Stomach (tissue), 9 donors: ENCODE data around the gene FAM171A1. TPM values are rescaled to one million over a fixed set of nuclear protein-coding genes. Genes with fewer than 3 reads are reported as not detected.
"Not testable (repeated sequence)": the region's sequence is repeated elsewhere in the genome, so short reads cannot be mapped to it uniquely, and the experiment has no call there.

Experiments
- DNase-seq, 2 donors: peaks; one replicate each; pipeline versions ENCODE4 v3.0.0 to v3.0.0-alpha.2; 2013 to 2019
- H3K27ac ChIP-seq, 5 donors: fragments of 200-600 bp in 4 of 5; sonication (generic) in 4 of 5; one replicate each; pipeline ENCODE4 v1.5.1; 2013 to 2019; ENCODE audit warnings: mild to moderate bottlenecking in 1 of 5, moderate library complexity in 1 of 5
- H3K27me3 ChIP-seq, 3 donors: fragments of 200-600 bp; sonication (generic); one replicate each; pipeline ENCODE4 v1.5.1; 2017 to 2019; ENCODE audit warnings: mixed run types in 1 of 3
- H3K36me3 ChIP-seq, 4 donors: fragments of 200-600 bp; sonication (generic); 1 replicate in 3 of 4; 2 replicates in 1 of 4; pipeline ENCODE4 v1.5.1; 2016 to 2019
- H3K4me1 ChIP-seq, 4 donors: fragments of 200-600 bp; sonication (generic); one replicate each; pipeline ENCODE4 v1.5.1; 2016 to 2019
- H3K4me3 ChIP-seq, 4 donors: fragments of 200-600 bp; sonication (generic) in 3 of 4; one replicate each; pipeline ENCODE4 v1.5.1; 2016 to 2019; ENCODE audit warnings: mild to moderate bottlenecking in 1 of 4
- H3K9me3 ChIP-seq, 4 donors: fragments of 200-600 bp; sonication (generic); one replicate each; pipeline ENCODE4 v1.5.1; 2016 to 2019
- EP300 ChIP-seq: sonication (generic); formaldehyde crosslinking; IDR thresholded peaks from one replicate; pipeline ENCODE4 v1.6.1; 2017; ENCODE audit warnings: antibody characterized with exemption
- POLR2A ChIP-seq, 4 donors: fragments of 450-650 bp; IDR thresholded peaks; one replicate each; pipeline ENCODE4 v1.6.1; 2016; ENCODE audit warnings: antibody characterized with exemption in 4 of 4, control low read depth in 2 of 4, mild to moderate bottlenecking in 1 of 4, moderate library complexity in 1 of 4
- POLR2AphosphoS5 ChIP-seq, 3 donors: sonication (generic); formaldehyde crosslinking; IDR thresholded peaks; one replicate each; pipeline ENCODE4 v1.6.1; 2016; ENCODE audit warnings: antibody characterized with exemption in 3 of 3
- WGBS, 5 donors: extraction: QIAGEN DNeasy Blood & Tissue Kit in 3 of 5; methylation state at CpG; one replicate each; pipeline versions ENCODE4 v1.1.5 to v1.1.7; 2013 to 2018; 5-methylcytosine and 5-hydroxymethylcytosine counted together
- intact Hi-C: fragments of 100-400 bp; cut with DNase I; formaldehyde crosslinking; loops from one replicate; pipeline ENCODE4 v1.15.1; 2023; ENCODE audit warnings: low total_unique reads
- polyA plus RNA-seq, 3 donors: library from polyadenylated mRNA; stranded (reverse); fragments of 200-250 nt; gene quantifications; one replicate each; pipeline ENCODE4 v1.2.3, GENCODE V29; 2013
- total RNA-seq, 5 donors: library from RNA; depleted of rRNA; stranded (reverse); fragments of >200 nt; gene quantifications; one replicate each; pipeline versions ENCODE4 v1.1.0 to v1.2.3, GENCODE V29; 2014 to 2016
- TF ChIP-seq, protein P1 (sequence below), 7 experiments: fragments of 450-650 bp in 4 of 7; fragments of 200-600 bp in 3 of 7; sonication (generic) in 3 of 7; IDR thresholded peaks; one replicate each; pipeline ENCODE4 v1.5.1; 2016 to 2019; ENCODE audit warnings: antibody characterized with exemption in 7 of 7, control low read depth in 2 of 7, mild to moderate bottlenecking in 1 of 7
- donor health status: healthy with polysubstance abuse.
- donor health status: Bipolar disorder and iron deficiency.
- donor health status: healthy.

The FAM171A1 gene
- total and polyA plus RNA-seq, 8 donors, result 1.8 to 98.7 (median 10.3) TPM

DNA sequence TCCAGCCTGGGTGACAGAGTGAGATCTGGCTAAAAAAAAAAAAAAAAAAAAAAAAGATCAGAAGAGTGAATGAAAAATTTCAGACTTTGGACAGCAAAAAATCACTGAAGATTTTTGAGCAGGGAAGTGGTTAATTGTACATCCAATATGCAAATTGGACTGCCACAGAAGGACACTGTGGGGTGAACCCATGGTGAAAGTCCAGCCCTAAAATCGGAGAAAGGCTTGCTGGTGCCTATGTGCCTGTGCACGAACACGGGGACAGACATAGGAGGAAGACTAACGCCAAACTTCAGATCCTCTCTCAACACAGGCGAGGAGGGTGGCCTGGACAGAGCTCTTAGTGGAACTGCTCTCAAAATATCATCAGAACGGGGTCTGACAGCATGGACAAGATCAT lies 65.5 kb downstream of the FAM171A1 start:
- Histone ChIP-seq H3K4me1 (peaks cover 0 to 13% (median 3%) of the 10 kb centered on the region in 4 donors), H3K4me3 (no peak overlapping the region), H3K9me3 (no peaks in the 10 kb centered on the region), H3K27me3 (no peaks in the 10 kb centered on the region), H3K27ac (no peak overlapping the region), H3K36me3 (no peaks in the 10 kb centered on the region)
- no peak for DNase-seq
- 88 to 96% (median 91%) methylated on average over 6 of the region's 6 CpGs for WGBS, 5 donors
- intact Hi-C loops, result no loop called here
- TF ChIP-seq, protein P1, sequence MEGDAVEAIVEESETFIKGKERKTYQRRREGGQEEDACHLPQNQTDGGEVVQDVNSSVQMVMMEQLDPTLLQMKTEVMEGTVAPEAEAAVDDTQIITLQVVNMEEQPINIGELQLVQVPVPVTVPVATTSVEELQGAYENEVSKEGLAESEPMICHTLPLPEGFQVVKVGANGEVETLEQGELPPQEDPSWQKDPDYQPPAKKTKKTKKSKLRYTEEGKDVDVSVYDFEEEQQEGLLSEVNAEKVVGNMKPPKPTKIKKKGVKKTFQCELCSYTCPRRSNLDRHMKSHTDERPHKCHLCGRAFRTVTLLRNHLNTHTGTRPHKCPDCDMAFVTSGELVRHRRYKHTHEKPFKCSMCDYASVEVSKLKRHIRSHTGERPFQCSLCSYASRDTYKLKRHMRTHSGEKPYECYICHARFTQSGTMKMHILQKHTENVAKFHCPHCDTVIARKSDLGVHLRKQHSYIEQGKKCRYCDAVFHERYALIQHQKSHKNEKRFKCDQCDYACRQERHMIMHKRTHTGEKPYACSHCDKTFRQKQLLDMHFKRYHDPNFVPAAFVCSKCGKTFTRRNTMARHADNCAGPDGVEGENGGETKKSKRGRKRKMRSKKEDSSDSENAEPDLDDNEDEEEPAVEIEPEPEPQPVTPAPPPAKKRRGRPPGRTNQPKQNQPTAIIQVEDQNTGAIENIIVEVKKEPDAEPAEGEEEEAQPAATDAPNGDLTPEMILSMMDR (IDR thresholded peaks at IDR 0.05), result no peak
- TF ChIP-seq POLR2AphosphoS5 (IDR thresholded peaks at IDR 0.05) (no peak), POLR2A (IDR thresholded peaks at IDR 0.05) (no peak), EP300 (no peak)

DNA sequence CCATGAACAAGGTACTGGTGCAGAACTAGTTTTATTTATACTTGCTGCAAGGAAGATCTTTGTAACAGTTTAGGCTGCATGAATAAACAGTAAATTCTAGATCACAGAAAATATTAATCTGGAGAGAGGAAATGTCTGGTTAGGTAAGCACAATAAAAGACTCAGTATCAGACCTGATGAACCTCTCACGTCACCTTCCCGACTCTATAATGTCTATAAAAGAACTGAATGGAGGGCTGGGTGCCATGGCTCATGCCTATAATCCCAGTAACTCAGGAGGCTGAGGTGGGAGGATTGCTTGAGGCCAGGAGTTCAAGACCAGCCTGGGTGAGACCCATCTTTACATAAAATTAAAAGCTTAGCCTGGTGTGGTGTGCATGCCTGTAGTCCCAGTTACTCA lies 65.9 kb downstream of the FAM171A1 start:
- Histone ChIP-seq H3K4me1 (peaks cover 0 to 10% (median 3%) of the 10 kb centered on the region in 4 donors), H3K4me3 (no peak overlapping the region), H3K27ac (no peak overlapping the region), H3K27me3 (no peaks in the 10 kb centered on the region), H3K9me3 (no peaks in the 10 kb centered on the region), H3K36me3 (no peaks in the 10 kb centered on the region)
- DNase-seq, result no peak
- WGBS, 5 donors, result 77 to 100% (median 94%) methylated on average over 2 of the region's 2 CpGs
- no peak for TF ChIP-seq POLR2A (IDR thresholded peaks at IDR 0.05)
- TF ChIP-seq EP300, result no peak
- TF ChIP-seq, protein P1 (IDR thresholded peaks at IDR 0.05), result no peak
- TF ChIP-seq POLR2AphosphoS5 (IDR thresholded peaks at IDR 0.05), result no peak
- intact Hi-C loops, result no loop called here

DNA sequence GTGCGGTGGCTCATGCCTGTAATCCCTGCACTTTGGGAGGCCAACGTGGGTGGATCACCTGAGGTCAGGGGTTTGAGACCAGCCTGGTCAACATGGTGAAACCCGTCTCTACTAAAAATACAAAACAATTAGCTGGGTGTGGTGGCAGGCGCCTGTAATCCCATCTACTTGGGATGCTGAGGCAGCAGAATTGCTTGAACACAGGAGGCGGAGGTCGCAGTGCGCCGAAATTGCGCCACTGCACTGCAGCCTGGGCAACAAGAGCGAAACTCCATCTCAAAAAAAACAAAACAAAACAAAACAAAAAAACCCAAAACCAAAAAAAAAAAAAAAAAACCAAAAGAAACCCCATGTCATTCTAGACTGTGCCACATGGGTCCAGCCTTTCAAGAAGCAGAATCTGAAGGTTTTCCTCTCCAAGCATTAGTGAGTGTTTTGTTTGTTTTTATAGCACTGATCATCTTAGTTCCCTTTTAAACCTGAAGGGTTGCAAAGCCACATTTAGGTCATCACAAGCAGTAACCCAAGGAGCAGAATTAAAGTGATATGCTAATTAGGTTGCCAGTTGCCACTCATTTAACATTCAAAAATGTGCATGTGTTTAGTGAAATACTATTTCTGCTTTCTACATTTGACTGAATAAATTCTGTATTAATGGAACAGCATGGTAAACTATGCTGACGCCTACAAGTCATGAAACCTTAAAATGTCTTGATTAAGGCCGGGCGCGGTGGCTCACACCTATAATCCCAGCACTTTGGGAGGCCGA lies 68.7 kb downstream of the FAM171A1 start:
- H3K4me1 ChIP-seq, H3K27me3 ChIP-seq, H3K27ac ChIP-seq, H3K36me3 ChIP-seq, H3K4me3 ChIP-seq, intact Hi-C loops, DNase-seq, H3K9me3 ChIP-seq: not testable (repeated sequence)
- 91 to 95% (median 94%) methylated on average over 15 of the region's 15 CpGs for WGBS, 5 donors

DNA sequence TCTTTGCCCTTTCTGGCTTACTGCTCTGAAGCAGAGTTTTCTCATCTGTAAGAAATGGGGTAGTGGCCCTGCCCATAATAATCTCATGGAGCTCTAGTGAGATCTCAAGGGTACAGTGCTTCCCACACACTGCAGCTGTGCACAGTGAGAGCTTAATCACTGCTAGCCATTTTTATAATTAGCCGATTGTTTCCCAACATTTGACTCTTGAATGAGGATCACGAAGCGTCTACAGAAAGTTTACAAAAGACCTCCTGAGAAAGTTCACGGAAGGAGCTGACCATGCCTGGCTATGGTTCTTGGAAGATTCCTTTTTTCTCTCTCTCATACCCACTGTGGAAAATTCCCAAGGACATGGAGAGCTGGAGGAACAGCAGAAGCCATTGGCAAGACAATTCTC lies 70.4 kb downstream of the FAM171A1 start:
- no peaks in the 10 kb centered on the region for H3K36me3 ChIP-seq
- H3K27ac ChIP-seq, result no peak overlapping the region
- DNase-seq, result no peak
- intact Hi-C loops, result no loop called here
- WGBS, 5 donors, result 76 to 93% (median 88%) methylated on average over 4 of the region's 4 CpGs
- no peaks in the 10 kb centered on the region for H3K9me3 ChIP-seq
- H3K4me1 ChIP-seq, result peaks cover 0 to 4% (median 0%) of the 10 kb centered on the region in 4 donors
- H3K4me3 ChIP-seq, result no peak overlapping the region
- H3K27me3 ChIP-seq, result no peaks in the 10 kb centered on the region
- TF ChIP-seq, protein P1 (IDR thresholded peaks at IDR 0.05), result no peak
- TF ChIP-seq EP300 (no peak), POLR2AphosphoS5 (IDR thresholded peaks at IDR 0.05) (no peak), POLR2A (IDR thresholded peaks at IDR 0.05) (no peak)

DNA sequence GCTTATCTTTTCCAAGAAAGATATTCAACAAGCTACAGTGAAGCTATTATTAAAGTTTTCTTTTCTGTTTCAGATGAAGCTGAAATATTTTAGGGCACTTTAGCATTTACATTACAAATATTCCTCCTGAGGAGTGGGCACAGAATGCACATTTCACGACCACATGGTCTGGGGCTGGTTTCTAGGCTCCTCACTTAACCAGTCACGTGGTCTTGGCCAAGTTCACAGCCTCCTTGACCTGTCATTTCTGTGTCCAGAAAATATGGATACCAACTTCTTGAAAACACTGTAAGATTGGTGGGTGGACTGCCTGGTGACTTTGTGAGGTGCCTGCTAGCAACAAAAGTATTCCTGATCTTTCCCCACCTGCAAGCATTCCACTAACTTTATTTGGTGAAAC lies 70.9 kb downstream of the FAM171A1 start:
- no peaks in the 10 kb centered on the region for H3K27me3 ChIP-seq

More for the DNA sequence above, 70.9 kb downstream of the FAM171A1 start:
- no peaks in the 10 kb centered on the region for H3K36me3 ChIP-seq
- H3K4me1 ChIP-seq, result peaks cover 0 to 9% (median 0%) of the 10 kb centered on the region in 4 donors
- WGBS, 5 donors, result 79 to 90% (median 85%) methylated on average over 2 of the region's 2 CpGs
- TF ChIP-seq POLR2AphosphoS5 (IDR thresholded peaks at IDR 0.05), result no peak
- no peak overlapping the region for H3K4me3 ChIP-seq
- H3K27ac ChIP-seq, result no peak overlapping the region
- H3K9me3 ChIP-seq, result no peaks in the 10 kb centered on the region
- intact Hi-C loops, result no loop called here
- DNase-seq, result no peak
